Spleen (tissue), 11 donors: Measurements from ENCODE around the gene CCDC12. TPM values are rescaled to one million over a fixed set of nuclear protein-coding genes. Genes with fewer than 3 reads are reported as not detected.

Experiments
- DNase-seq: peaks from one replicate; pipeline ENCODE4 v3.0.0-alpha.2; 2020
- H3K27ac ChIP-seq, 8 donors: fragments of 200-600 bp; sonication (generic) in 7 of 8; 1 replicate in 4 of 8; 2 replicates in 4 of 8; pipeline versions ENCODE4 v1.5.0 to v1.8.0; 2016 to 2021; ENCODE audit warnings: inconsistent platforms in 4 of 8, mild to moderate bottlenecking in 4 of 8, moderate library complexity in 1 of 8
- H3K27me3 ChIP-seq, 7 donors: fragments of 200-600 bp; sonication (generic) in 6 of 7; replicated peaks in 1 of 7; 1 replicate in 4 of 7; 2 replicates in 3 of 7; pipeline versions ENCODE4 v1.5.0 to v1.8.0; 2016 to 2021; ENCODE audit warnings: inconsistent platforms in 3 of 7, mild to moderate bottlenecking in 1 of 7
- H3K36me3 ChIP-seq, 6 donors: fragments of 200-600 bp; sonication (generic) in 5 of 6; 1 replicate in 4 of 6; 2 replicates in 2 of 6; pipeline versions ENCODE4 v1.5.0 to v1.8.0; 2016 to 2021; ENCODE audit warnings: inconsistent platforms in 2 of 6
- H3K4me1 ChIP-seq, 6 donors: fragments of 200-600 bp; sonication (generic) in 5 of 6; 1 replicate in 3 of 6; 2 replicates in 3 of 6; pipeline versions ENCODE4 v1.5.0 to v1.8.0; 2016 to 2021; ENCODE audit warnings: inconsistent platforms in 3 of 6
- H3K4me3 ChIP-seq, 8 donors: fragments of 200-600 bp; sonication (generic) in 7 of 8; 1 replicate in 4 of 8; 2 replicates in 4 of 8; pipeline versions ENCODE4 v1.5.0 to v1.8.0; 2016 to 2021; ENCODE audit warnings: inconsistent platforms in 4 of 8, mild to moderate bottlenecking in 4 of 8, moderate library complexity in 2 of 8
- H3K9me3 ChIP-seq, 8 donors: fragments of 200-600 bp; sonication (generic) in 7 of 8; 1 replicate in 4 of 8; 2 replicates in 4 of 8; pipeline versions ENCODE4 v1.5.0 to v1.8.0; 2016 to 2021; ENCODE audit warnings: inconsistent platforms in 4 of 8
- CTCF ChIP-seq, 11 experiments: fragments of 200-600 bp in 7 of 11; fragments of 450-650 bp in 4 of 11; sonication (generic) in 4 of 11; IDR thresholded peaks in 8 of 11; conservative IDR thresholded peaks in 3 of 11; 1 replicate in 7 of 11; 2 replicates in 4 of 11; pipeline versions ENCODE4 v1.4.0 to v1.8.0; 2016 to 2021; ENCODE audit warnings: antibody characterized with exemption in 11 of 11, inconsistent platforms in 4 of 11, mild to moderate bottlenecking in 1 of 11
- POLR2A ChIP-seq, 3 donors: fragments of 450-650 bp; IDR thresholded peaks; one replicate each; pipeline ENCODE4 v1.5.1; 2017; ENCODE audit warnings: antibody characterized with exemption in 3 of 3, mild to moderate bottlenecking in 1 of 3
- POLR2AphosphoS5 ChIP-seq, 3 donors: sonication (generic); formaldehyde crosslinking; IDR thresholded peaks; one replicate each; pipeline ENCODE4 v1.5.1; 2017; ENCODE audit warnings: antibody characterized with exemption in 3 of 3
- WGBS, 5 donors: extraction: QIAGEN DNeasy Blood & Tissue Kit in 3 of 5; methylation state at CpG; one replicate each; pipeline versions ENCODE4 v1.1.5 to v1.1.7; 2013 to 2018; 5-methylcytosine and 5-hydroxymethylcytosine counted together
- intact Hi-C: fragments of 100-400 bp; cut with DNase I; formaldehyde crosslinking; loops from one replicate; pipeline ENCODE4 v1.15.0; 2023; ENCODE audit warnings: low total_unique reads
- polyA plus RNA-seq, 3 donors: library from polyadenylated mRNA; stranded (reverse); fragments of 200-250 nt; gene quantifications; one replicate each; pipeline ENCODE4 v1.2.1, GENCODE V29; 2013
- total RNA-seq, 7 donors: library from RNA; depleted of rRNA in 3 of 7; stranded (reverse); fragments of >200 nt in 3 of 7; fragmentation: NEBNext Ultra II Directional in 4 of 7; extraction: Animal tissue kit (Norgen Biotek cat#: 25700) in 4 of 7; gene quantifications; one replicate each; pipeline versions ENCODE4 v1.1.0 to v1.2.1, GENCODE V29; 2016 to 2021
- donor health status: healthy with polysubstance abuse.
- donor health status: DM: no; HTN: no; CAD: no; lungs with moderate emphysema.
- donor health status: DM: no; HTN: no; CAD: no.
- donor health status: Bipolar disorder and iron deficiency.
- donor health status: healthy.
- donor health status: DM: no; HTN: no; CAD: no.
- donor health status: DM: yes; HTN: yes; CAD: no.

Gene CCDC12
- total and polyA plus RNA-seq, 10 donors: 36.5 to 124 (median 55.7) TPM

DNA sequence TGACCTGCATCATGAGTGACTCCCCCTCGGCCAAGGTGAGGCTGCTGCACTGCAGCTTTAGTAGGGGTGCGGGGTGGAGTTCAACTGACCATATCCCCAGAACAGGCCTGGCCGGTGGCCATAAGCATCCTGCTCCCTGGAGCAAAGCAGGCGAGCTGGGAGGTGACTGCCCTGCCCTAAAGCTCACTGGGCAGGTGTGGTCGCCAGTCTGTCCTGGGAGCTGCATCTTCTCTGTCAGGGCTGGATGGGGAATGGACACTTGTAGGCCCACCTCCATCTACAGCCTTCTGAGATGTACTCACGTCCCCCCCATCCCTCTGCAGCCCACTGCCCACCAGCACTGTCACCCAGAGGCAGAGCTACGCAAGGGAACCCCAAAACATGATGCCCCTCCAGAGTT is 17.4 kb upstream of the CCDC12 start:
- TF ChIP-seq POLR2A (IDR thresholded peaks at IDR 0.05) (no peak), POLR2AphosphoS5 (IDR thresholded peaks at IDR 0.05) (peak in 2 of 3 donors; percentile 4 to 37)
- intact Hi-C loops: no loop called here
- H3K4me1 ChIP-seq: peaks cover 18 to 87% (median 59%) of the 10 kb centered on the region in 6 donors
- no peaks in the 10 kb centered on the region for H3K9me3 ChIP-seq
- no peak overlapping the region for H3K4me3 ChIP-seq
- H3K27me3 ChIP-seq: no peaks in the 10 kb centered on the region
- WGBS, 5 donors: 92 to 96% (median 94%) methylated on average over 5 to 7 of the region's 7 CpGs
- H3K36me3 ChIP-seq: peaks cover 0 to 99% (median 56%) of the 10 kb centered on the region in 6 donors
- no peak overlapping the region for H3K27ac ChIP-seq
- no peak for DNase-seq

DNA sequence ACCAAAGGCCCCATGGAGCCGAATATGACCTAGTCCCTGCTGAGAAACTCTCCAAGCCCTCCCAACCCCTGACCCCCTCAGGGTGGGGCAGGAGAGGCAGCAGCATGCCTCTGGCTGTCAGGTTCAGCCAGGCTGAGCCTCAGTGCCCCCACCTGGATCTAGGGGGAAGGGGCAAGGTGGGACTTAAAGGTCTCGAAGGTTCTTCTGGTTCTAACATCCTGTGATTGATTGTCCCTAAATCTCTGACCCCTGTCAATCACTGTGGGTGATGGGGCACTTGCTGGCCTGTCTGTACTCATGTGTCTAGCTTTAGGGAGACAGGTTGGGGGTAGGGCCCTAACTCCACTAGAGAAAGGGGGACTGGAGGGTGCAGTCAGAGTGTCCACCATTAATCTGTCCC is 16.7 kb upstream of the CCDC12 start:
- intact Hi-C loops: no loop called here
- WGBS, 5 donors: 80 to 100% (median 87%) methylated on average over 2 of the region's 2 CpGs
- Histone ChIP-seq H3K4me1 (peaks cover 19 to 87% (median 60%) of the 10 kb centered on the region in 6 donors), H3K27ac (no peak overlapping the region), H3K4me3 (no peak overlapping the region), H3K36me3 (peaks cover 0 to 97% (median 50%) of the 10 kb centered on the region in 6 donors), H3K27me3 (no peaks in the 10 kb centered on the region), H3K9me3 (no peaks in the 10 kb centered on the region)
- no peak for TF ChIP-seq POLR2A (IDR thresholded peaks at IDR 0.05)
- TF ChIP-seq POLR2AphosphoS5 (IDR thresholded peaks at IDR 0.05): no peak
- no peak for TF ChIP-seq CTCF (IDR thresholded peaks at IDR 0.05 in 8 of 11, conservative IDR thresholded peaks at IDR 0.05 in 3 of 11)
- DNase-seq: no peak

DNA sequence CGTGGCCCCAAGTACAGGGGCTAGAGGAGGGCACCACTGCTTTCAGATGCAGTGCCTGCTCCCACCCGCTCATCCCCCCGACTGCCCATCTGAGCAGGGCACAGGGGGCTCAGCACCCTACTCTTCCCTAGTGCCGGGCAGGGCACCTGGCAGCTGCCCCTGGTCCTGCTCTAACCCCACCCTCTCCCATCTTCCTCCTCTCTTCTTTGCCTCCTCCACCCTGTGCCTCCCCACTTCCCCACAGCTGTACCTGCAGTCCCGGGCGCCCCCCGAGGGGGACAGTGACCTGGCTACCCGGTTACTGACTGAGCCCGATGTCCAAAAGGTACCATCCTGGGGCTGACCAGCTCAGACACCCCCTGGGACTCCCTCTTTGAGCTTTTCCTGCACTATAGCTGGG is 15.7 kb upstream of the CCDC12 start:
- Histone ChIP-seq H3K36me3 (peaks cover 0 to 86% (median 41%) of the 10 kb centered on the region in 6 donors), H3K27me3 (no peaks in the 10 kb centered on the region), H3K4me3 (no peak overlapping the region), H3K9me3 (no peaks in the 10 kb centered on the region), H3K4me1 (peaks cover 25 to 87% (median 60%) of the 10 kb centered on the region in 6 donors), H3K27ac (peak overlapping the region in 2 of 8 donors; percentile 93 to 95)
- 84 to 93% (median 91%) methylated on average over 9 of the region's 9 CpGs for WGBS, 5 donors
- intact Hi-C loops: no loop called here
- peak in 1 of 3 donors; percentile 3 for TF ChIP-seq POLR2AphosphoS5 (IDR thresholded peaks at IDR 0.05)
- no peak for TF ChIP-seq POLR2A (IDR thresholded peaks at IDR 0.05)
- DNase-seq: peak; percentile 67

- peak in 1 of 3 donors; percentile 7 for TF ChIP-seq POLR2AphosphoS5 (IDR thresholded peaks at IDR 0.05)
- no peak for TF ChIP-seq POLR2A (IDR thresholded peaks at IDR 0.05)
- WGBS, 5 donors: 91 to 99% (median 94%) methylated on average over 16 of the region's 16 CpGs
- Histone ChIP-seq H3K36me3 (peaks cover 0 to 80% (median 40%) of the 10 kb centered on the region in 6 donors), H3K4me1 (peaks cover 27 to 87% (median 60%) of the 10 kb centered on the region in 6 donors), H3K9me3 (no peaks in the 10 kb centered on the region), H3K4me3 (no peak overlapping the region), H3K27me3 (no peaks in the 10 kb centered on the region), H3K27ac (peak overlapping the region in 4 of 8 donors; percentile 83 to 95 (median 92))
- peak; percentile 76 for DNase-seq
- intact Hi-C loops: no loop called here
Measured at GRCh38 chr3:46991406-46992165, 15.0 kb upstream of the CCDC12 start.

GRCh38 chr3:46990573-46991374 is 14.2 kb upstream of the CCDC12 start:
- Histone ChIP-seq H3K27me3 (no peaks in the 10 kb centered on the region), H3K36me3 (peaks cover 0 to 72% (median 35%) of the 10 kb centered on the region in 6 donors), H3K9me3 (no peaks in the 10 kb centered on the region), H3K4me3 (peak overlapping the region in 1 of 8 donors; percentile 66), H3K4me1 (peaks cover 35 to 87% (median 62%) of the 10 kb centered on the region in 6 donors), H3K27ac (peak overlapping the region in 7 of 8 donors; percentile 45 to 95 (median 85))
- peak; percentile 87 for DNase-seq
- intact Hi-C loops: no loop called here
- WGBS, 5 donors: 56 to 69% (median 64%) methylated on average over 10 to 11 of the region's 11 CpGs
- TF ChIP-seq POLR2AphosphoS5 (IDR thresholded peaks at IDR 0.05) (peak; percentile 39 to 63 (median 41)), CTCF (IDR thresholded peaks at IDR 0.05 in 8 of 11, conservative IDR thresholded peaks at IDR 0.05 in 3 of 11) (no peak), POLR2A (IDR thresholded peaks at IDR 0.05) (no peak)
